DMS114 treated with DMSO at 0.1 percent for 48 hours (cell line): ENCODE data around the gene PCDHGA8.
"Not testable (repeated sequence)": the region's sequence is repeated elsewhere in the genome, so short reads cannot be mapped to it uniquely, and the experiment has no call there.

Experiments used
- DNase-seq: peaks from one replicate; lab custom pipeline; 2025; ENCODE audit not compliant: unreplicated experiment; lab: John Stamatoyannopoulos, UW

The PCDHGA8 gene

DNA sequence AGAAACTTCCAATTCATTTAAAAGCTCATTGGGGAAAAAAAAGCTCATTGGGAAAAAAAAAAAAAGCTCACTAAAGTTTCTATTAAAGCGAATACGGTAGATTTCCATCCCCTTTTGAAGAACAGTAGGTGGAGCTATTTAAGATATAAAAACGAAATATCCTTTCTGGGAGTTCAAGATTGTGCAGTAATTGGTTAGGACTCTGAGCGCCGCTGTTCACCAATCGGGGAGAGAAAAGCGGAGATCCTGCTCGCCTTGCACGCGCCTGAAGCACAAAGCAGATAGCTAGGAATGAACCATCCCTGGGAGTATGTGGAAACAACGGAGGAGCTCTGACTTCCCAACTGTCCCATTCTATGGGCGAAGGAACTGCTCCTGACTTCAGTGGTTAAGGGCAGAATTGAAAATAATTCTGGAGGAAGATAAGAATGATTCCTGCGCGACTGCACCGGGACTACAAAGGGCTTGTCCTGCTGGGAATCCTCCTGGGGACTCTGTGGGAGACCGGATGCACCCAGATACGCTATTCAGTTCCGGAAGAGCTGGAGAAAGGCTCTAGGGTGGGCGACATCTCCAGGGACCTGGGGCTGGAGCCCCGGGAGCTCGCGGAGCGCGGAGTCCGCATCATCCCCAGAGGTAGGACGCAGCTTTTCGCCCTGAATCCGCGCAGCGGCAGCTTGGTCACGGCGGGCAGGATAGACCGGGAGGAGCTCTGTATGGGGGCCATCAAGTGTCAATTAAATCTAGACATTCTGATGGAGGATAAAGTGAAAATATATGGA is 38.1 kb downstream of the PCDHGA8 start, which contains the start of gene PCDHGA12:
TSS of gene PCDHGA12 (plus strand) at position 176 of the 782 bp plus-strand sequence. CDS start at position 429, 253 bp downstream.
- no peak for DNase-seq

- DNase-seq: no peak
These were observed 38.9 kb downstream of the PCDHGA8 start for GRCh38 chr5:141431286-141431685.

GRCh38 chr5:141432308-141432707 is 39.9 kb downstream of the PCDHGA8 start:
- not testable (repeated sequence) for DNase-seq

GRCh38 chr5:141432726-141433125 is 40.3 kb downstream of the PCDHGA8 start:
- DNase-seq: not testable (repeated sequence)

- no peak for DNase-seq
These were observed 41.6 kb downstream of the PCDHGA8 start for GRCh38 chr5:141434006-141434405.

DNA sequence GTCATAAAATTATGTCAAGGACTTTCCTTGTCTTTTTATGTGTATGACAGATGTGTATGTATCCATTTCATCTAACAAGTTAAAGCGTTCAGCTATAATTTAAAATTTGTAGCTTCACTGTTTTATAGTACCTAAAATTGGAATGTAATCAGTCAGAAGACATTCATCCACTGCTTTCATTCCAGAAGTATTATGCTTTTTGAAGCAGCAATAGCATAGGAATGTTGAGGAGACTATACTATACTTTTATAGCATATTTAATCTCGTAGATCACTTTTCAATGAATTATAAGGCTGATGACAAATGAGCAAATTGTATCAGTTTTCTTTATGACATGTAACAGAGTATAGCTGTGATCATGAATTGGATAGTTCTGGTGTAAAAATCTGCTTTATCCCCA is 44.8 kb downstream of the PCDHGA8 start:
- DNase-seq: no peak

DNA sequence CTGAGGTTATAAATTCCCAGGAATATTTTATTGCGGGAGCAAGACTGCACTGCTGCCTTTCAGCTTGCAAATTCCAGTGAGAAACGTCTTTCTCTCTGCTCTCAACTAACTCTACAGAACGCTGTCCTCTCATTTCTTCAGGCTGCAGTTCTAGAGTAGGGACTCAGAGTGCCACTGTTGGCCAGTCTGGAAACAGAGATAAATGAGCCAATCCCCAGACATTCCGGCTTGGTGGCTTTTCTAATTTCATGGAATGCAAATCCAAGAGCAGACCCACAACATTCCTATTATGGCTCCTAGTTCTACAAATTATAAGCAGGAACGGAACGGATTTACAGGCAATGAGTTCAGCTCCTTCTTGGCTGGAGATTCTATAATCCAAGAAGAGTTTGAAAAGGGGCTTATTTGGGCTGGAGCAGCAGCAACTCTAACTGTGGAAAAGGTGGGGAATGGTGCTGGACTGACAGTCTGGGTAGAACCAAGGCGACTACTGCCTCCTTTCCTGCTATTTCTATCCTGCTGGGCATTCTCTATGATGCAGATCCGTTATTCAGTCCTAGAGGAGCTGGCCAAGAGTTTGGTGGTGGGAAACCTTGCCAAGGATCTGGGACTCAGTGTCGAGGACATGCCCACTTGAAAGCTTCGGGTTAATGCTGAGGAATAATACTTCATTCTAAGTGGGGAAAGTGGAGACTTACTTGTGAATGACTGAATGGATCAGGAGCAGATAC is 47.1 kb downstream of the PCDHGA8 start:
- no peak for DNase-seq

GRCh38 chr5:141440341-141440740 is 47.9 kb downstream of the PCDHGA8 start:
- DNase-seq: no peak

DNA sequence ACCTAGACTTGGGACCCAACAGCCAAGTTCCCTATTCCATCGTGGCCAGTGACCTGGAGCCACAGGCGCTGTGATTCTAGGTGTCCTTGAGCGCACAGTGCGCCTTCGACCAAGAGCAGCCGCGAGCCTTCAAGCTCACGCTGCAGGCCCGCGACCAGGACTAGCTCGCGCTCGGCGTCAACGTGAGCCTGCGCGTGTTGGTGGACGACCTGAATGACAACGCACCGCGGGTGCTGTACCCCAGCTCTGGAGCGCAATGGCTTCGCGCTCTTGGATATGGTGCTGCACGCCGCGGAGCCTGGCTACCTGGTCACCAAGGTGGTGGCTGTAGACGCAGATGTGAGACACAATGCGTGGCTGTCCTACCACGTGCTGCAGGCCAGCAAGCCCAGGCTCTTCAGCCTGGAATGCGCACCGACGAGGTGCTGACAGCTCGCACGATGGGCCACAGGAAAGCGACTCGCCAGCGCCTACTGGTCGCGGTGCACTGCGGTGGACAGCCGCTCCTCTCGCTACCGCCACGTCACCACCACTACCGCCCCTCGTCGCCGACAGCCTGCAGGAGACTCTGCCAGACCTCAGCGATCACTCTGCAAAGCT is 49.2 kb downstream of the PCDHGA8 start:
- no peak for DNase-seq
